Fibroblast of villous mesenchyme (primary cell): Measurements from ENCODE around the gene NDUFAF3. TPM values are rescaled to one million over a fixed set of nuclear protein-coding genes. Genes with fewer than 3 reads are reported as not detected.
"Not testable (repeated sequence)": the region's sequence is repeated elsewhere in the genome, so short reads cannot be mapped to it uniquely, and the experiment has no call there.

Source experiments
- DNase-seq: peaks from one replicate; pipeline ENCODE4 v3.0.0-alpha.2; 2010; ENCODE audit warnings: low read depth
- H3K4me3 ChIP-seq: 2 replicates; pipeline ENCODE4 v1.5.1; 2011; ENCODE audit warnings: low read depth, mild to moderate bottlenecking, low read length
- CTCF ChIP-seq: IDR thresholded peaks from 2 replicates; pipeline ENCODE4 v1.5.1; 2012; ENCODE audit warnings: low read depth, mild to moderate bottlenecking, low read length; ENCODE audit not compliant: insufficient read depth
- total RNA-seq: library from RNA; depleted of rRNA; stranded (reverse); fragments of >200 nt; gene quantifications from 2 replicates; pipeline ENCODE4 v1.2.3, GENCODE V29; 2012

Gene NDUFAF3
- total RNA-seq, 1 donor, result 39.3 TPM

GRCh38 chr3:49007771-49008528, 14.0 kb upstream of the NDUFAF3 start:
- H3K4me3 ChIP-seq, result peak overlapping the region; percentile 87
- TF ChIP-seq CTCF, result no peak
- DNase-seq, result peak; percentile 91

- peak overlapping the region; percentile 87 for H3K4me3 ChIP-seq
- DNase-seq, result not testable (repeated sequence)
Measured at GRCh38 chr3:49008627-49009026, 13.3 kb upstream of the NDUFAF3 start.

- no peak for TF ChIP-seq CTCF
- no peak for DNase-seq
- no peak overlapping the region for H3K4me3 ChIP-seq
Measured at GRCh38 chr3:49009396-49009795, 12.5 kb upstream of the NDUFAF3 start.

DNA sequence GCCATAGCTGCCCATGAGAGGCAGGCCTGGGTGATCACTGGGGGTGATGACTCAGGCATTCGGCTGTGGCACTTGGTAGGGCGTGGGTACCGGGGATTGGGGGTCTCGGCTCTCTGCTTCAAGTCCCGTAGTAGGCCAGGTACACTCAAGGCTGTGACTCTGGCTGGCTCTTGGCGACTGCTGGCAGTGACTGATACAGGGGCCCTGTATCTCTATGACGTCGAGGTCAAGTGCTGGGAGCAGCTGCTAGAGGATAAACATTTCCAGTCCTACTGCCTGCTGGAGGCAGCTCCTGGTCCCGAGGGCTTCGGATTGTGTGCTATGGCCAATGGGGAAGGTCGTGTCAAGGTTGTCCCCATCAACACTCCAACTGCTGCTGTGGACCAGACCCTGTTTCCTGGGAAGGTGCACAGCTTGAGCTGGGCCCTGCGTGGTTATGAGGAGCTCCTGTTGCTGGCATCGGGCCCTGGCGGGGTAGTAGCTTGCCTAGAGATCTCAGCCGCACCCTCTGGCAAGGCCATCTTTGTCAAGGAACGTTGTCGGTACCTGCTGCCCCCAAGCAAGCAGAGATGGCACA, 9.4 kb upstream of the NDUFAF3 start:
- no peak overlapping the region for H3K4me3 ChIP-seq
- DNase-seq, result no peak
- TF ChIP-seq CTCF, result no peak

GRCh38 chr3:49013113-49013737, 8.7 kb upstream of the NDUFAF3 start:
- no peak for DNase-seq
- no peak for TF ChIP-seq CTCF
- no peak overlapping the region for H3K4me3 ChIP-seq

DNA sequence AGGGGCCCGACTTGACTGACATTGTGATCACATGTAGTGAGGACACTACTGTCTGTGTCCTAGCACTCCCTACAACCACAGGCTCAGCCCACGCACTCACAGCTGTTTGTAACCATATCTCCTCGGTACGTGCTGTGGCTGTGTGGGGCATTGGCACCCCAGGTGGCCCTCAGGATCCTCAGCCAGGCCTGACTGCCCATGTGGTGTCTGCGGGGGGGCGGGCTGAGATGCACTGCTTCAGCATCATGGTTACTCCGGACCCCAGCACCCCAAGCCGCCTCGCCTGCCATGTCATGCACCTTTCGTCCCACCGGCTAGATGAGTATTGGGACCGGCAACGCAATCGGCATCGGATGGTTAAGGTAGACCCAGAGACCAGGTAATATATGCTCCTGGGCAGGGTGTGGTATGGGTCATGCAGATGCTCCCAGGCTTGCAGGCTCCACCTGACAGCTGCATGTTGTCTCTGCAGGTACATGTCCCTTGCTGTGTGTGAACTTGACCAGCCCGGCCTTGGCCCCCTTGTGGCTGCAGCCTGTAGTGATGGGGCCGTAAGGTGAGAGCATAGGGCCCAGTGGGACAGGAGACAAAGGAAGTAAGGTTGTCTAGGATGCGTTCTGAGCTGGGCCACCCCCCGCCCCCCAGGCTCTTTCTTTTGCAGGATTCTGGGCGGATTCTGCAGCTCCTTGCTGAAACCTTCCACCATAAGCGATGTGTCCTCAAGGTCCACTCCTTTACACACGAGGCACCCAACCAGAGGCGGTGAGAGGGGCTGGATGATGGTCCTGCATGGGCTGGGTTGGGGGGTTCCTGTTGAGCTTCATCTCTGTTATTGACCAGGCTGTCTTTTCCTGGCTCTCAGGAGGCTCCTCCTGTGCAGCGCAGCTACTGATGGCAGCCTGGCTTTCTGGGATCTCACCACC, 7.9 kb upstream of the NDUFAF3 start:
- no peak overlapping the region for H3K4me3 ChIP-seq
- DNase-seq, result peak; percentile 33
- peak; percentile 68 for TF ChIP-seq CTCF

GRCh38 chr3:49015072-49015471, 6.8 kb upstream of the NDUFAF3 start:
- no peak for TF ChIP-seq CTCF
- no peak for DNase-seq

More at GRCh38 chr3:49015072-49015471, 6.8 kb upstream of the NDUFAF3 start:
- no peak overlapping the region for H3K4me3 ChIP-seq
